Heart right ventricle (tissue), 16 donors: ENCODE data around the gene MGST2. TPM values are rescaled to one million over a fixed set of nuclear protein-coding genes. Genes with fewer than 3 reads are reported as not detected.
A peak's percentile ranks its signal among the peaks of the same experiment; 100 is the strongest.
"Not testable (repeated sequence)": the region's sequence is repeated elsewhere in the genome, so short reads cannot be mapped to it uniquely, and the experiment has no call there.

ENCODE experiments used
- ATAC-seq, 8 donors: fragments of 200-7000 bp; cut with Tn5 transposase; one replicate each; pipeline ENCODE4 v1.9.1; 2020; ENCODE audit warnings: mild to moderate bottlenecking in 8 of 8, moderate library complexity in 8 of 8, moderate number of reproducible peaks in 1 of 8
- DNase-seq, 2 donors: peaks; one replicate each; pipeline ENCODE4 v3.0.0-alpha.2; 2020
- H3K27ac ChIP-seq, 10 donors: fragments of 200-600 bp; sonication (generic) in 2 of 10; one replicate each; pipeline versions ENCODE4 v1.5.0 to v1.8.0; 2020 to 2022; ENCODE audit warnings: mild to moderate bottlenecking in 3 of 10
- H3K27me3 ChIP-seq, 7 donors: fragments of 200-600 bp; one replicate each; pipeline ENCODE4 v1.8.0; 2021 to 2022; ENCODE audit warnings: mild to moderate bottlenecking in 2 of 7
- H3K36me3 ChIP-seq, 9 donors: fragments of 200-600 bp; sonication (generic) in 1 of 9; one replicate each; pipeline versions ENCODE4 v1.5.0 to v1.8.0; 2020 to 2022; ENCODE audit warnings: mild to moderate bottlenecking in 2 of 9
- H3K4me1 ChIP-seq, 9 donors: fragments of 200-600 bp; sonication (generic) in 1 of 9; one replicate each; pipeline versions ENCODE4 v1.5.0 to v1.8.0; 2020 to 2022; ENCODE audit warnings: mild to moderate bottlenecking in 4 of 9
- H3K4me3 ChIP-seq, 10 donors: fragments of 200-600 bp; sonication (generic) in 2 of 10; one replicate each; pipeline versions ENCODE4 v1.5.0 to v1.8.0; 2020 to 2022; ENCODE audit warnings: mild to moderate bottlenecking in 7 of 10, moderate library complexity in 2 of 10
- H3K9me3 ChIP-seq, 11 donors: fragments of 200-600 bp in 10 of 11; sonication (generic) in 2 of 11; one replicate each; pipeline versions ENCODE4 v1.5.0 to v1.8.0; 2013 to 2022; ENCODE audit warnings: mild to moderate bottlenecking in 2 of 11, control low read depth in 1 of 11, moderate library complexity in 1 of 11
- CTCF ChIP-seq, 9 donors: fragments of 200-600 bp; sonication (generic) in 2 of 9; IDR thresholded peaks; one replicate each; pipeline versions ENCODE4 v1.5.0 to v1.8.0; 2021 to 2022; ENCODE audit warnings: antibody characterized with exemption in 9 of 9, mild to moderate bottlenecking in 5 of 9, moderate library complexity in 1 of 9
- WGBS, 2 donors: extraction: QIAGEN DNeasy Blood & Tissue Kit; methylation state at CpG; one replicate each; pipeline ENCODE4 v1.1.7; 2013; ENCODE audit warnings: inconsistent platforms in 1 of 2; 5-methylcytosine and 5-hydroxymethylcytosine counted together
- intact Hi-C, 10 donors: fragments of 100-400 bp; cut with DNase I; formaldehyde crosslinking; loops; one replicate each; pipeline versions ENCODE4 v1.11.1 to v1.14.2; 2022
- polyA plus RNA-seq, 2 donors: library from polyadenylated mRNA; stranded (reverse); fragments of 200-250 nt; gene quantifications; one replicate each; pipeline ENCODE4 v1.2.3, GENCODE V29; 2013
- total RNA-seq, 10 donors: library from RNA; stranded (reverse); fragmentation: NEBNext Ultra II Directional in 3 of 10; extraction: Animal tissue kit (Norgen Biotek cat#: 25700) in 3 of 10; gene quantifications; one replicate each; pipeline versions ENCODE4 v1.2.1 to v1.2.4, GENCODE V29; 2021 to 2023
- donor health status: Arrhythmogenic right ventricular cardiomyopathy.
- donor health status: ischemic (EF 13 %, LVEDD 7.1; RV severe dilation, severe dysfunction).
- donor health status: healthy with polysubstance abuse.
- donor health status: DM: no; HTN: yes; CAD: no.
- donor health status: DM: no; HTN: no; CAD: no.
- donor health status: ischemic (EF 25% LVEDD 6.9; RV normal size, moderate dysfunction).
- donor health status: ischemic (EF 25% LVEDD 5.7; RV mildly dilated, moderate dysfunction).
- donor health status: healthy.
- donor health status: DM: yes; HTN: yes; CAD: no.
- donor health status: Ischemic cardiomyopathy.
- donor health status: ischemic (EF 35%, LVEDD 5.7; RV mildly dilated, moderate dysfunction).
- donor health status: nonischemic (EF 11% LVEDD 7.7; RV severe dilation, severe dysfunction).
- donor health status: DM: yes; HTN: yes; CAD: no.
- donor health status: PGD.
- donor health status: ischemic (EF 29% LVEDD 5.4; RV normal size, mild dysfunction).
- donor health status: nonischemic (EF 23%, LVEDD 6.1; RV moderate dilation, normal function).

The MGST2 gene
- total and polyA plus RNA-seq, 12 donors = 97.6 to 203 (median 107) TPM

GRCh38 chr4:139696491-139696890 lies 30.9 kb downstream of the MGST2 start:
- no peak for DNase-seq
- no peaks in the 10 kb centered on the region for H3K27me3 ChIP-seq
- peaks cover 0 to 22% (median 9%) of the 10 kb centered on the region in 9 donors for H3K4me1 ChIP-seq
- no peak for TF ChIP-seq CTCF (IDR thresholded peaks at IDR 0.05)
- H3K27ac ChIP-seq = no peak overlapping the region
- H3K9me3 ChIP-seq = peaks cover 0 to 9% (median 0%) of the 10 kb centered on the region in 11 donors
- WGBS, 2 donors = 79 to 80% methylated on average over 5 of the region's 5 CpGs
- peaks cover 0 to 58% (median 14%) of the 10 kb centered on the region in 9 donors for H3K36me3 ChIP-seq
- no peak overlapping the region for H3K4me3 ChIP-seq
- ATAC-seq = no peak
- intact Hi-C loops = no loop called here

GRCh38 chr4:139698167-139698925 lies 32.7 kb downstream of the MGST2 start:
- H3K9me3 ChIP-seq, H3K4me3 ChIP-seq, intact Hi-C loops, H3K4me1 ChIP-seq, DNase-seq, H3K27me3 ChIP-seq, H3K27ac ChIP-seq, ATAC-seq: not testable (repeated sequence)
- H3K36me3 ChIP-seq = peaks cover 0 to 71% (median 14%) of the 10 kb centered on the region in 9 donors
- 97% methylated on average over 15 to 16 of the region's 25 CpGs for WGBS, 2 donors
- peak in 2 of 9 donors; percentile 8 to 14 for TF ChIP-seq CTCF (IDR thresholded peaks at IDR 0.05)

GRCh38 chr4:139700568-139700967 lies 34.9 kb downstream of the MGST2 start:
- Histone ChIP-seq H3K27me3 (no peaks in the 10 kb centered on the region), H3K4me1 (peaks cover 0 to 7% (median 0%) of the 10 kb centered on the region in 9 donors), H3K27ac (no peak overlapping the region), H3K9me3 (peaks cover 0 to 9% (median 0%) of the 10 kb centered on the region in 11 donors), H3K36me3 (peaks cover 0 to 86% (median 20%) of the 10 kb centered on the region in 9 donors), H3K4me3 (no peak overlapping the region)
- WGBS, 2 donors = 91% methylated on average over 5 of the region's 5 CpGs
- ATAC-seq (no peak), DNase-seq (no peak)
- TF ChIP-seq CTCF (IDR thresholded peaks at IDR 0.05) = no peak
- intact Hi-C loops = no loop called here

GRCh38 chr4:139704915-139705485 lies 39.4 kb downstream of the MGST2 start:
- 97 to 99% methylated on average over 4 of the region's 4 CpGs for WGBS, 2 donors
- H3K4me3 ChIP-seq = no peak overlapping the region
- intact Hi-C loops = no loop called here
- H3K27ac ChIP-seq = no peak overlapping the region
- H3K27me3 ChIP-seq = no peaks in the 10 kb centered on the region
- no peak for DNase-seq
- no peak for ATAC-seq
- TF ChIP-seq CTCF (IDR thresholded peaks at IDR 0.05) = peak in 1 of 9 donors; percentile 22
- peaks cover 0 to 8% (median 0%) of the 10 kb centered on the region in 9 donors for H3K4me1 ChIP-seq
- H3K9me3 ChIP-seq = peaks cover 0 to 7% (median 0%) of the 10 kb centered on the region in 11 donors
- H3K36me3 ChIP-seq = peaks cover 0 to 68% (median 16%) of the 10 kb centered on the region in 9 donors
